ENCODE data around the gene RFLNA.

GRCh38 chr12:124338448-124338847 lies 43.6 kb downstream of the RFLNA start:
- TF ChIP-seq, protein P1, sequence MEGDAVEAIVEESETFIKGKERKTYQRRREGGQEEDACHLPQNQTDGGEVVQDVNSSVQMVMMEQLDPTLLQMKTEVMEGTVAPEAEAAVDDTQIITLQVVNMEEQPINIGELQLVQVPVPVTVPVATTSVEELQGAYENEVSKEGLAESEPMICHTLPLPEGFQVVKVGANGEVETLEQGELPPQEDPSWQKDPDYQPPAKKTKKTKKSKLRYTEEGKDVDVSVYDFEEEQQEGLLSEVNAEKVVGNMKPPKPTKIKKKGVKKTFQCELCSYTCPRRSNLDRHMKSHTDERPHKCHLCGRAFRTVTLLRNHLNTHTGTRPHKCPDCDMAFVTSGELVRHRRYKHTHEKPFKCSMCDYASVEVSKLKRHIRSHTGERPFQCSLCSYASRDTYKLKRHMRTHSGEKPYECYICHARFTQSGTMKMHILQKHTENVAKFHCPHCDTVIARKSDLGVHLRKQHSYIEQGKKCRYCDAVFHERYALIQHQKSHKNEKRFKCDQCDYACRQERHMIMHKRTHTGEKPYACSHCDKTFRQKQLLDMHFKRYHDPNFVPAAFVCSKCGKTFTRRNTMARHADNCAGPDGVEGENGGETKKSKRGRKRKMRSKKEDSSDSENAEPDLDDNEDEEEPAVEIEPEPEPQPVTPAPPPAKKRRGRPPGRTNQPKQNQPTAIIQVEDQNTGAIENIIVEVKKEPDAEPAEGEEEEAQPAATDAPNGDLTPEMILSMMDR (IDR thresholded peaks at IDR 0.05 in 4 of 5, conservative IDR thresholded peaks at IDR 0.05 in 1 of 5): no peak
- no peak for TF ChIP-seq POLR2A (IDR thresholded peaks at IDR 0.05)
